Right lung (tissue), 5 donors: ENCODE data around the gene GALNT17. TPM values are rescaled to one million over a fixed set of nuclear protein-coding genes. Genes with fewer than 3 reads are reported as not detected.
"Not testable (repeated sequence)": the region's sequence is repeated elsewhere in the genome, so short reads cannot be mapped to it uniquely, and the experiment has no call there.

Source experiments
- DNase-seq, 2 donors: peaks; one replicate each; pipeline ENCODE4 v3.0.0-alpha.2; 2013
- polyA plus RNA-seq, 5 donors: library from polyadenylated mRNA; unstranded; fragments of 120-200 nt; gene quantifications; one replicate each; pipeline versions ENCODE4 v1.2.1 to v1.2.3, GENCODE V29; 2013; ENCODE audit warnings: inconsistent platforms in 1 of 5, low replicate concordance in 1 of 5; ENCODE audit not compliant: insufficient read length in 5 of 5, insufficient read depth in 1 of 5

Gene GALNT17
- polyA plus RNA-seq, 5 donors, result 5.9 to 22.2 (median 10.7) TPM

GRCh38 chr7:71553306-71553705 lies 421.4 kb downstream of the GALNT17 start:
- DNase-seq, result no peak

GRCh38 chr7:71555758-71556157 lies 423.8 kb downstream of the GALNT17 start:
- no peak for DNase-seq

GRCh38 chr7:71558806-71559613 lies 427.1 kb downstream of the GALNT17 start:
- DNase-seq, result no peak

- no peak for DNase-seq
These were observed 428.5 kb downstream of the GALNT17 start for GRCh38 chr7:71560354-71560995.

GRCh38 chr7:71563276-71563675 lies 431.3 kb downstream of the GALNT17 start:
- no peak for DNase-seq

GRCh38 chr7:71566376-71566775 lies 434.4 kb downstream of the GALNT17 start:
- no peak for DNase-seq

- no peak for DNase-seq
These were observed 435.0 kb downstream of the GALNT17 start for GRCh38 chr7:71566991-71567390.

- DNase-seq, result peak in 1 of 2 donors; percentile 1
These were observed 442.4 kb downstream of the GALNT17 start for GRCh38 chr7:71574153-71574860.

GRCh38 chr7:71580027-71580426 lies 448.1 kb downstream of the GALNT17 start:
- no peak for DNase-seq

- no peak for DNase-seq
These were observed 452.3 kb downstream of the GALNT17 start for GRCh38 chr7:71584256-71584655.

- no peak for DNase-seq
These were observed 459.9 kb downstream of the GALNT17 start for GRCh38 chr7:71591876-71592275.

- not testable (repeated sequence) for DNase-seq
These were observed 460.4 kb downstream of the GALNT17 start for GRCh38 chr7:71592388-71592787.

GRCh38 chr7:71594736-71595135 lies 462.8 kb downstream of the GALNT17 start:
- no peak for DNase-seq

- no peak for DNase-seq
These were observed 463.2 kb downstream of the GALNT17 start for GRCh38 chr7:71595176-71595575.

- no peak for DNase-seq
These were observed 466.6 kb downstream of the GALNT17 start for GRCh38 chr7:71598553-71598952.

- no peak for DNase-seq
These were observed 469.9 kb downstream of the GALNT17 start for GRCh38 chr7:71601851-71602250.

- no peak for DNase-seq
These were observed 473.0 kb downstream of the GALNT17 start for GRCh38 chr7:71604818-71605414.

GRCh38 chr7:71611986-71612385 lies 480.0 kb downstream of the GALNT17 start:
- no peak for DNase-seq

GRCh38 chr7:71612911-71613310 lies 481.0 kb downstream of the GALNT17 start:
- DNase-seq, result peak; percentile 72 to 76

- peak in 1 of 2 donors; percentile 61 for DNase-seq
These were observed 481.4 kb downstream of the GALNT17 start for GRCh38 chr7:71613313-71613712.

GRCh38 chr7:71615017-71615416 lies 483.1 kb downstream of the GALNT17 start:
- DNase-seq, result no peak

- no peak for DNase-seq
These were observed 484.3 kb downstream of the GALNT17 start for GRCh38 chr7:71616217-71616616.
